Brain microvascular endothelial cell (primary cell): Measurements from ENCODE around the gene DCANP1.

Source experiments
- DNase-seq: peaks from one replicate; pipeline ENCODE4 v3.0.0-alpha.2; 2020
- H3K27ac ChIP-seq: fragments of 250-450 bp; sonication (Bioruptor Pico); 2 replicates; pipeline ENCODE4 v1.5.1; 2020; ENCODE audit warnings: mild to moderate bottlenecking, moderate library complexity
- H3K27me3 ChIP-seq: fragments of 250-450 bp; sonication (Bioruptor Pico); replicated peaks from 2 replicates; pipeline ENCODE4 v1.5.1; 2020; ENCODE audit warnings: mild to moderate bottlenecking
- H3K36me3 ChIP-seq: fragments of 250-450 bp; sonication (Bioruptor Pico); replicated peaks from 2 replicates; pipeline ENCODE4 v1.5.1; 2020; ENCODE audit warnings: mild to moderate bottlenecking
- H3K4me3 ChIP-seq: 2 replicates; pipeline ENCODE4 v1.5.1; 2011; ENCODE audit warnings: low read depth, mild to moderate bottlenecking, control low read depth, low read length, moderate library complexity
- in situ Hi-C: cut with HindIII; loops from 2 replicates; pipeline ENCODE4 v1.10.0; 2017; ENCODE audit warnings: low sequenced_read_pairs, low pct_ligation_motif_present
- TF ChIP-seq, protein P1 (sequence below): IDR thresholded peaks from 2 replicates; pipeline ENCODE4 v1.5.1; 2011; ENCODE audit warnings: low read depth, mild to moderate bottlenecking, moderate library complexity, low read length, control low read depth, inconsistent platforms; ENCODE audit errors: missing control alignments

The DCANP1 gene

DNA sequence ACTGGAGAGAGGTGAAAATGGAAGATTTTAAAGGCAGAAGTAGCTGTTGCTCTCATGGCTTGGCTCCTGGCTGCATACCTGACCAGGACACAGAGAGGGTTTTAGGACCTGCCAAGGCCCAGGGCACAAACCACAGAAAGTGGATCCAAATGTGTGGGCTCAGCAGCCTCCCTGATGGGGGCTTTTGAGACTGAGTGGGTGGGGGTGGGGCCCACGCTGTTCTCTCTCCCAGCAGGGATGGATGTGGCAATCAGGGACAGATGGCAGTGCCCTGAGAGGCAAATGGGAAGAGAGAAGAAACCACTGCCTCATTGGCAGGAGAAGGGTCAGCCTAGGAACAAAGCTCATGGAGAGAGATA is 39.9 kb upstream of the DCANP1 start:
- TF ChIP-seq, protein P1, sequence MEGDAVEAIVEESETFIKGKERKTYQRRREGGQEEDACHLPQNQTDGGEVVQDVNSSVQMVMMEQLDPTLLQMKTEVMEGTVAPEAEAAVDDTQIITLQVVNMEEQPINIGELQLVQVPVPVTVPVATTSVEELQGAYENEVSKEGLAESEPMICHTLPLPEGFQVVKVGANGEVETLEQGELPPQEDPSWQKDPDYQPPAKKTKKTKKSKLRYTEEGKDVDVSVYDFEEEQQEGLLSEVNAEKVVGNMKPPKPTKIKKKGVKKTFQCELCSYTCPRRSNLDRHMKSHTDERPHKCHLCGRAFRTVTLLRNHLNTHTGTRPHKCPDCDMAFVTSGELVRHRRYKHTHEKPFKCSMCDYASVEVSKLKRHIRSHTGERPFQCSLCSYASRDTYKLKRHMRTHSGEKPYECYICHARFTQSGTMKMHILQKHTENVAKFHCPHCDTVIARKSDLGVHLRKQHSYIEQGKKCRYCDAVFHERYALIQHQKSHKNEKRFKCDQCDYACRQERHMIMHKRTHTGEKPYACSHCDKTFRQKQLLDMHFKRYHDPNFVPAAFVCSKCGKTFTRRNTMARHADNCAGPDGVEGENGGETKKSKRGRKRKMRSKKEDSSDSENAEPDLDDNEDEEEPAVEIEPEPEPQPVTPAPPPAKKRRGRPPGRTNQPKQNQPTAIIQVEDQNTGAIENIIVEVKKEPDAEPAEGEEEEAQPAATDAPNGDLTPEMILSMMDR: no peak
- in situ Hi-C loops: no loop called here
- H3K27me3 ChIP-seq: peaks cover 71% of the 10 kb centered on the region
- H3K4me3 ChIP-seq: no peak overlapping the region
- H3K36me3 ChIP-seq: no peaks in the 10 kb centered on the region
- no peak for DNase-seq
- no peak overlapping the region for H3K27ac ChIP-seq

DNA sequence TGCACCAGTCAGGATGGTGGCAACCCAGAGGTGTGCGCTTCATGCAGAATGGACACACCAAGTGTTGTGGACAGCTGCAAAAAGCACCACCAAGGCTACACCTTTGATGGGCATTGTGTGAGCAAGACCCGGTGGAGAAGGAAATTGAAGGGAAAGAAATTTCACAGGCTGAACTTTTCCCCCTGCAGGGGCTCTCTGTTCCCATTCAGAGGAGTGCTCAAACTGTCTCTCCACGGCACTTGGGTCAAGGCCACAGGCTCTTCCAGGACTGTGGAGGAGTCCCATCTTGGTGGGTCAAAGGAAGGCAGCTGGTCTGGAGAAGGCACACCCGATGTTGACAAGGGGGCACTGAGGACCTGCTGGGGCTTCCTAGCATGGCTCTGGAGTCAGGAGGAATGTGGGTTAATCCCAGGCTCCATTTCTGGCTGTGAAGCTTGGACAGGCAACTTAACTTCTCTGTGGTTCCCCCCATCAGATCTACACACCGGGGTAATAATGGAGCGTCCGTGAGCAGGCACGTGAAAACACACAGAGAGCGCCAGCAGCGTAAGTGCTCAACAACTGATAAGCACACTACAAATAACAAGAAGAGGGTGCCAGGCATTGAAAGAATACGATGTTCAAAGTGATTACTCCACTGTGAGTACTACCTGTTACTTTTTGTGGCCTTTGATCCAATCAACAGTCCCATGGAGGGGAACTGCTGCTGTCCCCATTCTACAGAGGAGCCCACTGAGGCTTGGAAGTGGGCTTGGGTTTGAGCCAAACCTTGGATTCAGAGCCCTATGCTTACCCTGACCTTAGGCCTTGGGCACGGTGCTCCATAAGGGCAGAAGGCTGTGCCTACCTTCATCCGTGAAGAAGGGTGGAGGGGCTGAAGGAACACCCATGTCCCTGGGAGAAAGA is 39.2 kb upstream of the DCANP1 start:
- in situ Hi-C loops: no loop called here
- Histone ChIP-seq H3K27me3 (peaks cover 64% of the 10 kb centered on the region), H3K36me3 (no peaks in the 10 kb centered on the region)

DNA sequence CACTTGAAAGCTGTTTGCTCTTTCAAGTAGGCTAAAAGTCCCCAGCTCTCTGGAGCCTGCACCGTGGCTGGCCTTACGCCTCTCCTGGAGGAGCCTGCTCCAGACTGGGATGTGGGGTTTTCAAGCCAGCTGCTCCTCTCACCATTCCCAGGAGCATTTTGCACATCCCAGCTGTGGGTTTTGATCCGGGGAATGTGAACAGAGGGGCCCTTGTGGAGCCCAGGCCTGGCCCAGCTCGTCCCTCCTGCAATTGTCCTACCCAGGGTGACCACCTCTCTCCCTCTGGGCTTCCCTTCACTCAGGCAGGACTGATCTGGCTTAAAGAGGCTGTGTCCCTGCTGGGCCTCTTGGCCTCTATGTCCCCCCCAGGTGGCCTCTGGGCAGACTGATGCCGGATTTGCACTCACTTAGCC is 37.5 kb upstream of the DCANP1 start:
- DNase-seq: no peak
- Histone ChIP-seq H3K27ac (no peak overlapping the region), H3K27me3 (peaks cover 55% of the 10 kb centered on the region), H3K4me3 (no peak overlapping the region), H3K36me3 (no peaks in the 10 kb centered on the region)
- in situ Hi-C loops: no loop called here
- TF ChIP-seq, protein P1: no peak

More for the DNA sequence above, 39.2 kb upstream of the DCANP1 start:
- TF ChIP-seq, protein P1: no peak
- Histone ChIP-seq H3K27ac (no peak overlapping the region), H3K4me3 (no peak overlapping the region)
- DNase-seq: no peak

DNA sequence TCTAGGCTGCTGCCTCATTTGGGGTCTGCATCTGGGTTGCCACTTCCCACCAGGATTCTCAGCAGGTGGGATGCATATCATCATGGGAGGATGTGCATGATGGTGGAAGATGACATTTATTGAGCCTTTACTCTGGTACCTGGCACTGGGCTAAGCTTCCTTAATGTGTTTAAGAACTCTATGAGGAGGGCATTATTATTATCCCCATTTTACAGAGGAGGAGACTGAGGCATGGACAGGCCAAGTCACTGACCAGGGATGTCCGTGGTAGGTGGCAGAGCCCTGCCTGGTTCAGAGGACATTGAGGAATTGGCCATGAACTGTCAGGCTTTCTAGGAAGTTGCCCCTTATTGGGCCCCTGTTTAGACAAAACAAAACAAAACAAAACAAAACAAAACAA is 36.1 kb upstream of the DCANP1 start:
- Histone ChIP-seq H3K4me3 (no peak overlapping the region), H3K36me3 (no peaks in the 10 kb centered on the region), H3K27me3 (peaks cover 44% of the 10 kb centered on the region), H3K27ac (no peak overlapping the region)
- no peak for DNase-seq
- in situ Hi-C loops: no loop called here
- TF ChIP-seq, protein P1: no peak

DNA sequence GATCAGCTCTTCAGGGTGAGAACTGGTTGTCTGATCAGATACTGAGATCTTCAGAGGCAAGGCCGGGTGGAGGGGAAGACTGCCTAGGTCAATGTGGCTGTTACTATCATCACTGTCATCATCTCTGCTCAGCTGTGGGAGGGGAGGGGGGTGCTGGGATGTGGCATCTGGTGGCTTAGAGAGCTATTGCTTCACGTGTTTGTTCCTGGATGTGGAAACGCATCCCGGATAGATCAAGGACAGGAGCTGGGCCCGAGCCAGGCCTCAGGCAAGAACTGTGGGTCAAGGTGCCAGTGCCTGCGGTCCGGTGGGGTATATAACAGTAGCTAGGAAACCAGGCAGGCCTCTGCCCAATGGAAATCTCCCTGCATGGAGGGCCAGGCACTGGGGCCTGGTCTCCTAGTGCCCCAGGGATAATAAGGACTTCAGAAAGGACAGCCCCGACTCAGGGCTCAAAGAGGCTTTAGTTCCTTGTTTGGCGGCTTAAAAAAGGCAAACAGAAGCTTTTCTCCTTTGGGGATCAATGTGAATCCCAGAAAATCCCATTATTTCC is 35.3 kb upstream of the DCANP1 start:
- TF ChIP-seq, protein P1: no peak
- DNase-seq: no peak
- Histone ChIP-seq H3K36me3 (no peaks in the 10 kb centered on the region), H3K27me3 (peaks cover 42% of the 10 kb centered on the region), H3K4me3 (no peak overlapping the region), H3K27ac (no peak overlapping the region)
- in situ Hi-C loops: no loop called here
